Cardiac muscle cell (in vitro differentiated cells and primary cell): ENCODE measurements around the gene NXPH4. TPM values are rescaled to one million over a fixed set of nuclear protein-coding genes. Genes with fewer than 3 reads are reported as not detected.

Experiments used
- DNase-seq, 2 donors: peaks; one replicate each; pipeline versions ENCODE4 v3.0.0 to v3.0.0-alpha.2; 2010 to 2017; ENCODE audit warnings: low read depth in 1 of 2, low spot score in 1 of 2
- H3K27ac ChIP-seq: fragments of 200-600 bp; sonication (generic); 2 replicates; pipeline ENCODE4 v1.5.1; 2016
- H3K27me3 ChIP-seq: fragments of 200-600 bp; sonication (generic); 2 replicates; pipeline ENCODE4 v1.6.0; 2016; ENCODE audit warnings: control low read depth
- H3K36me3 ChIP-seq: fragments of 200-600 bp; sonication (generic); 2 replicates; pipeline ENCODE4 v1.5.1; 2016; ENCODE audit warnings: control low read depth
- H3K4me1 ChIP-seq: fragments of 200-600 bp; sonication (generic); 2 replicates; pipeline ENCODE4 v1.8.1; 2017; ENCODE audit warnings: low read depth, mild to moderate bottlenecking, mixed run types
- H3K4me3 ChIP-seq: fragments of 200-600 bp; sonication (generic); 2 replicates; pipeline ENCODE4 v1.5.1; 2016; ENCODE audit warnings: mild to moderate bottlenecking
- H3K9me3 ChIP-seq: fragments of 200-600 bp; sonication (generic); 2 replicates; pipeline ENCODE4 v1.5.1; 2017; ENCODE audit warnings: low read depth, mild to moderate bottlenecking, control low read depth
- polyA plus RNA-seq: library from polyadenylated mRNA; unstranded; fragments of >200 nt; fragmentation: Nextera tagmentation; extraction: Ambion mirVana; gene quantifications from 2 replicates; pipeline ENCODE4 v1.2.1, GENCODE V29; 2016
- total RNA-seq: library from RNA; depleted of rRNA; stranded (reverse); fragments of >200 nt; gene quantifications from 2 replicates; pipeline ENCODE4 v1.2.3, GENCODE V29; 2016
- TF ChIP-seq, protein P1 (sequence below): IDR thresholded peaks from 2 replicates; pipeline ENCODE4 v1.5.1; 2012; ENCODE audit warnings: low read depth, mild to moderate bottlenecking, low read length

NXPH4 gene
- total and polyA plus RNA-seq, 2 experiments from 2014 or later = 0.61 to 0.80 TPM

- Histone ChIP-seq H3K27ac (no peak overlapping the region), H3K9me3 (no peaks in the 10 kb centered on the region), H3K36me3 (peaks cover 33% of the 10 kb centered on the region), H3K4me1 (no peaks in the 10 kb centered on the region), H3K27me3 (no peaks in the 10 kb centered on the region), H3K4me3 (no peak overlapping the region)
- DNase-seq = peak; percentile 66 to 81
- TF ChIP-seq, protein P1, sequence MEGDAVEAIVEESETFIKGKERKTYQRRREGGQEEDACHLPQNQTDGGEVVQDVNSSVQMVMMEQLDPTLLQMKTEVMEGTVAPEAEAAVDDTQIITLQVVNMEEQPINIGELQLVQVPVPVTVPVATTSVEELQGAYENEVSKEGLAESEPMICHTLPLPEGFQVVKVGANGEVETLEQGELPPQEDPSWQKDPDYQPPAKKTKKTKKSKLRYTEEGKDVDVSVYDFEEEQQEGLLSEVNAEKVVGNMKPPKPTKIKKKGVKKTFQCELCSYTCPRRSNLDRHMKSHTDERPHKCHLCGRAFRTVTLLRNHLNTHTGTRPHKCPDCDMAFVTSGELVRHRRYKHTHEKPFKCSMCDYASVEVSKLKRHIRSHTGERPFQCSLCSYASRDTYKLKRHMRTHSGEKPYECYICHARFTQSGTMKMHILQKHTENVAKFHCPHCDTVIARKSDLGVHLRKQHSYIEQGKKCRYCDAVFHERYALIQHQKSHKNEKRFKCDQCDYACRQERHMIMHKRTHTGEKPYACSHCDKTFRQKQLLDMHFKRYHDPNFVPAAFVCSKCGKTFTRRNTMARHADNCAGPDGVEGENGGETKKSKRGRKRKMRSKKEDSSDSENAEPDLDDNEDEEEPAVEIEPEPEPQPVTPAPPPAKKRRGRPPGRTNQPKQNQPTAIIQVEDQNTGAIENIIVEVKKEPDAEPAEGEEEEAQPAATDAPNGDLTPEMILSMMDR = peak; percentile 78
Observed at GRCh38 chr12:57175428-57176138, 41.0 kb upstream of the NXPH4 start.

DNA sequence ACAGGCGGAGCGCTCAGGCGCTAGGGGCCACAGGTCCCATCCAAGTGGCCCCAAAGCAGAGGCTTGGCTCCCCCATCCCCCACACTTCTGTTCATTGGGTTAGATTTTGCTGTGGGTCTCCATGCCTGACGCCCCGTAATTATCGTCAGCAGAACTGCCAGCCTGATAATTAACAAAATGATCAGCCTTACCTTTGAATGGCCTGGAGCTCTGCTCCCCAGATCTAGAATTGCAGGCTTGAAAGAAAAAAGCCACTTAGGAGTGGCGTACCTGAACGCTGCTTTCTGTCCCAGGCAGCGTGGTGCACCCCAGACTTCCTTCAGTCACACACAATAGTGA, 40.5 kb upstream of the NXPH4 start:
- Histone ChIP-seq H3K4me1 (no peaks in the 10 kb centered on the region), H3K27ac (no peak overlapping the region), H3K9me3 (no peaks in the 10 kb centered on the region), H3K4me3 (no peak overlapping the region), H3K36me3 (peaks cover 36% of the 10 kb centered on the region), H3K27me3 (no peaks in the 10 kb centered on the region)
- TF ChIP-seq, protein P1 = no peak
- no peak for DNase-seq

- no peak overlapping the region for H3K4me3 ChIP-seq
- no peaks in the 10 kb centered on the region for H3K4me1 ChIP-seq
- TF ChIP-seq, protein P1 = no peak
- no peak for DNase-seq
- H3K36me3 ChIP-seq = peaks cover 40% of the 10 kb centered on the region
- no peaks in the 10 kb centered on the region for H3K27me3 ChIP-seq
- H3K27ac ChIP-seq = no peak overlapping the region
- no peaks in the 10 kb centered on the region for H3K9me3 ChIP-seq
Observed at GRCh38 chr12:57176846-57177245, 39.7 kb upstream of the NXPH4 start.

- Histone ChIP-seq H3K4me1 (no peaks in the 10 kb centered on the region), H3K9me3 (no peaks in the 10 kb centered on the region), H3K27me3 (no peaks in the 10 kb centered on the region), H3K27ac (no peak overlapping the region), H3K4me3 (no peak overlapping the region), H3K36me3 (peaks cover 40% of the 10 kb centered on the region)
- TF ChIP-seq, protein P1 = no peak
- DNase-seq = no peak
Observed at GRCh38 chr12:57177354-57177753, 39.2 kb upstream of the NXPH4 start.

GRCh38 chr12:57178213-57178612, 38.4 kb upstream of the NXPH4 start:
- no peak for DNase-seq
- Histone ChIP-seq H3K4me3 (no peak overlapping the region), H3K27me3 (no peaks in the 10 kb centered on the region), H3K9me3 (no peaks in the 10 kb centered on the region), H3K4me1 (no peaks in the 10 kb centered on the region), H3K27ac (no peak overlapping the region), H3K36me3 (peaks cover 37% of the 10 kb centered on the region)
- TF ChIP-seq, protein P1 = no peak
